GM21619 (cell line): Measurements from ENCODE around the gene ADK.

Experiments
- ATAC-seq: cut with Tn5 transposase; IDR thresholded peaks from one replicate; pipeline ENCODE4 v1.9.1; 2021; ENCODE audit not compliant: unreplicated experiment

Gene ADK

GRCh38 chr10:74704629-74705357 lies 553.8 kb downstream of the ADK start:
- ATAC-seq = no peak

GRCh38 chr10:74705358-74705980 lies 554.4 kb downstream of the ADK start:
- no peak for ATAC-seq

- ATAC-seq = no peak
These were observed 555.9 kb downstream of the ADK start for GRCh38 chr10:74706966-74707365.

GRCh38 chr10:74708246-74708645 lies 557.2 kb downstream of the ADK start:
- ATAC-seq = no peak

GRCh38 chr10:74718208-74718607 lies 567.2 kb downstream of the ADK start:
- no peak for ATAC-seq

- ATAC-seq = no peak
These were observed 577.2 kb downstream of the ADK start for GRCh38 chr10:74728225-74728624.

GRCh38 chr10:74730246-74730645 lies 579.2 kb downstream of the ADK start:
- ATAC-seq = no peak

GRCh38 chr10:74733612-74734011 lies 582.6 kb downstream of the ADK start:
- no peak for ATAC-seq

- no peak for ATAC-seq
These were observed 585.0 kb downstream of the ADK start for GRCh38 chr10:74736029-74736428.

GRCh38 chr10:74738052-74738451 lies 587.0 kb downstream of the ADK start:
- ATAC-seq = no peak

GRCh38 chr10:74738542-74738941 lies 587.5 kb downstream of the ADK start:
- no peak for ATAC-seq

GRCh38 chr10:74738985-74739567 lies 588.1 kb downstream of the ADK start:
- ATAC-seq = peak; percentile 80

GRCh38 chr10:74743401-74743800 lies 592.4 kb downstream of the ADK start:
- no peak for ATAC-seq

- ATAC-seq = no peak
These were observed 594.4 kb downstream of the ADK start for GRCh38 chr10:74745449-74745848.

- no peak for ATAC-seq
These were observed 595.8 kb downstream of the ADK start for GRCh38 chr10:74746813-74747212.

- ATAC-seq = no peak
These were observed 597.5 kb downstream of the ADK start for GRCh38 chr10:74748468-74749031.

- no peak for ATAC-seq
These were observed 599.8 kb downstream of the ADK start for GRCh38 chr10:74750848-74751274.

GRCh38 chr10:74752371-74753040 lies 601.5 kb downstream of the ADK start:
- ATAC-seq = no peak

GRCh38 chr10:74753442-74754211 lies 602.6 kb downstream of the ADK start:
- ATAC-seq = no peak

- ATAC-seq = no peak
These were observed 603.4 kb downstream of the ADK start for GRCh38 chr10:74754381-74754821.

GRCh38 chr10:74755273-74755672 lies 604.3 kb downstream of the ADK start:
- ATAC-seq = no peak
